A673 (cell line): ENCODE results near the gene ARPC2.

Experiments used
- CTCF ChIP-seq: fragments of 300-800, 200-600 bp; sonication (generic); conservative IDR thresholded peaks from 2 replicates; pipeline ENCODE4 v1.5.1; 2017; ENCODE audit warnings: low read depth, mild to moderate bottlenecking, antibody characterized with exemption, low read length, moderate library complexity, mixed read lengths
- EZH2 ChIP-seq: fragments of 200-600 bp; sonication (generic); IDR thresholded peaks from 2 replicates; pipeline ENCODE4 v1.6.1; 2017; ENCODE audit warnings: borderline replicate concordance, low read depth, mild to moderate bottlenecking, mixed read lengths, antibody characterized with exemption, low read length; ENCODE audit not compliant: poor library complexity, severe bottlenecking

- TF ChIP-seq CTCF (no peak), EZH2 (no peak)
Observed at GRCh38 chr2:218169757-218170546, 47.0 kb upstream of the ARPC2 start.
